Superior temporal gyrus (tissue), 1 donor: ENCODE measurements around the gene LCE7A.

Source experiments
- DNase-seq: peaks from one replicate; pipeline ENCODE4 v3.0.0-alpha.2; 2016; ENCODE audit errors: extremely low spot score

Gene LCE7A

DNA sequence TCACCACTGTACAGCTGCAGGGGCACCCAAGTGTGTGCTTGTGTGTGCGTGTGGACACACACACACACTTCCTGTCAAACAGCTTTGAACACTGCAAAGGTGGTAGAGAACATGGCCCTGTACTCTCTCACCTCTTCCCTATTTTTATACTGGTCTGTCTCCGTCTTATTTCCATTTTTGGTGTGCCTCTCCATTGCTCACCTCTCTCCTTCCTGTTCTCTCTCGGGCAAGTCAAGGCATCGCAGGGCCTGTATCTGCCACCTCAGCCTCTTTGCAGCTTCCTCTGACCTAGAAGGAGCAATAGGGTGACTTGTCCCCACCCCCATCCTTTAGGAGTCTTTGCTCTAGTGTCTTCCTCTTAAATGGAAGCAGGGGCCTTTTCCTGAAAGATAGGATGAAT, 20.5 kb downstream of the LCE7A start:
- DNase-seq, result no peak

DNA sequence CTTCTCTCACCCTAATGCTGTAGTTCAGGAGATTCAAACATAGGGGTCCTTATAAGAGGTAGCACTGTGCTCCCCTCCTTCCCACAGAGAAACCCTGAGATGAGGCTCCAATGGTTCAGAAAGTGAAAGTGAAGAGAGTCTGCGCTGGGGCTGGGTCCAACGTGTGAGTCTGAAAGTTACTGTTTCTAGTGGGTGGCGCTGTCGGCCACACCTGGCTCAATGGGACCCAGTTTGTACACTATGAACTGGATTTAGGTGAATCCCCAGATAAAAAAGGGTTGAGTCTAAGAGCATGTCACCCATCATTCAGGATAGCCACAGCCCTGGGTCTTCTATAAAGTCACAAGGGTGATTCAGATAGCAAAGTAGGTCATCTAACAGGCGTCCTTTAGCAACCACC, 21.1 kb downstream of the LCE7A start:
- no peak for DNase-seq

DNA sequence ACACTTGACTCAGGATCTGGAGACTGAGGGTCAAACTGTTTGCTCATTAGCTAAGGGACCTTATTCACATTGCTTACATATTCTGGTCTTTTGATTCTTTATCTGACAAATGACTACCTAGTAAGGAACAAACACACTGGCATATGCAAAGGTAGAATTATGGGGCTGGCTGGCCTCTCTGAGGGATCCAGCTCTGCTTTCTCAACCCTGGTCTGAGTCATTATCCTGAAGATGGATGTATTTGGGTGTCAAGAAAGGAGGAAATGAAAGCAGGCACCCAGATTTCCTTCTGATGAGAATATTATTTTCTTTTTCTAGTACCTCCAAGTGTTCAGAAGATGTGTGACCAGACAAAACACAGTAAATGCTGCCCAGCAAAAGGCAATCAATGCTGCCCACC, 24.3 kb downstream of the LCE7A start:
- DNase-seq, result no peak

DNA sequence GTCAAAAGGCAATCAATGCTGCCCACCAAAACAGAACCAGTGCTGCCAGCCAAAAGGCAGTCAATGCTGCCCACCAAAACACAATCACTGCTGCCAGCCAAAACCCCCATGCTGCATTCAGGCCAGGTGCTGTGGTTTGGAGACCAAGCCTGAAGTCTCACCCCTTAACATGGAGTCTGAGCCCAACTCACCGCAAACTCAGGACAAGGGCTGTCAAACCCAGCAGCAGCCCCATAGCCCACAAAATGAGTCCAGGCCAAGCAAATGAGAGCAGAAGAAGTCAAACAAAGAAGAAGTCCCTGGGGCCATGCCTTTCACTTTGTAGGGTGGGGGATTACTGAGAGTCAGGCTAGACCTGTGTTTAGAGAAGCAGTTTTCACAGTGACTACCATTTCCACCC, 24.7 kb downstream of the LCE7A start:
- no peak for DNase-seq

DNA sequence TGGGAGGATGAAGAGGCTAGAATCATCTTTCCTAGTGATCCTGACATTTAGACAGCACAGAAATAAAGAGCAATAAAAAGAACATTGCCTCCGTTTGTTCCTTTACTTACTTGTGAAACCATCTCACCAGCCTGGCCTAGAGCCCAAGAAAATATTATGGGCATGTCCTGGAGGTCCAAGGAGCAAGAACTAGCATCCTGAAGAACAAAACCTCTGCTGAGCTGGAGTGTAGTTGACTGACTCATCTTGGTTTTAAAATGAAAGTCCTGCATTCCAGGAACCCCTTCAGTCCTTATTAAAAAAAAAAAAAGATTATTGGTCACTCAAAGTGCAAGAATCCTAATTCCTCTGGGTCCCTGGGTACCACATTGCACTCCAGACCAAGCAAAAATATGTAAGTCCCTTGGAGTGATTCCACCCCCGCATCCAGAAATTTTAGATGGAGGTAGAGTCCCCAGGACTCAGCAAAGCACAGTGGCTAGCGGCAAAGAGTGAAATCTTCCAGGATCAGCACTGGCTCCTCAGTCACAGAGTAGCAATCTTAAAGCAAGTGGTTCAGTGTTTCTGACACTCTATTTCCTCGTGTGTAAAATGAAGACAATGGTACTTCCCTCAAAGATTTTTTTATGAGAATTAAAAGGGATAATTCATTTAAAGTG, 25.3 kb downstream of the LCE7A start:
- no peak for DNase-seq

DNA sequence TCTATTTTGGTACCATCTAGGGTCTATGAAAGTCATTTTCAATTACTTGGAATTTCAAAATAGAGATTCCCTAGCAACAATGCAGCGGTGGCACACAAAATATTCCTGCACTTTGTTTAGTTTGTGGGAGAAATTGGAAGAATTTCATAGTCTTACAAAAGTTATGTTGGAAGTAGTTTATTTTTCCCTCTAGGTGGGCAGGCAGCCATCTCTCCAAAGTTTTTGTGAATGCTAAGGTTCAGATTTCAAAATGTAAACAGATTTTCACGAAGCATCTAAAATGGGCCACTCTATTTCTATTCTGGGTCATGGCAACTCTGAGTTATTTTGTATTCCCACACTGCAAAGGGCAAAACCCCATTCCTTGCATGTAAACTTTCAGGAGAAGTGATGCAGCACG, 26.3 kb downstream of the LCE7A start:
- no peak for DNase-seq

DNA sequence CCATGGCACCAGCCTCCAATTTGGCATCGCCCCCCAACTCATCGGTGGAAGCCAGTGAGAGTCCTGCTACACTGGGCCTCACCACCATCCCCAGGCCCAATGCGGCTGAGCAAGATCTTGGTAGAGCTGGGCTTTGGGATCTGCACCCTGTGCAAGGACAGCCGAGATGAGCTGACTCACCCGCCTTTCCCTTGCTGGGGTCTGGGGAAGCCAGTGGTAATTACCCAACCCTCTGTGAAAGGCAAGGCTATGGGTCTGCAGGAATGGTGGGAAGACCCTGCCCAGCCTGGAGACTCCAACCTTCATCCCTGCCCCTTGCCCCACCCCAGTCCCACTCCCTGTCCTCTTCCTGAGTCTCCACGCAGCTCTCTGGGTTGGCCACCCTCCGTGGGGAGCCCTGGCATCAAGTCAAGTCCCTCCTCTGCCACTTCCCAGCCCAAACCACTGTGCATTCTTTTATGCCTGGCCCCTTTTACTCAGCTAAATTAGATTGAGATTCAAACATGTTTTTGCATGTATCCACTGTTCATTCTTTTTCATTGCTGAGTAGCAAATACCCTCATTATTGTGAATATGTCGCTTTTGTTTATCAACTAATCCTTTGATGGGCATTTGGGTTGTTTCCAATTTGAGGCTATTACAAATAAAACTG, 27.1 kb downstream of the LCE7A start:
- no peak for DNase-seq

DNA sequence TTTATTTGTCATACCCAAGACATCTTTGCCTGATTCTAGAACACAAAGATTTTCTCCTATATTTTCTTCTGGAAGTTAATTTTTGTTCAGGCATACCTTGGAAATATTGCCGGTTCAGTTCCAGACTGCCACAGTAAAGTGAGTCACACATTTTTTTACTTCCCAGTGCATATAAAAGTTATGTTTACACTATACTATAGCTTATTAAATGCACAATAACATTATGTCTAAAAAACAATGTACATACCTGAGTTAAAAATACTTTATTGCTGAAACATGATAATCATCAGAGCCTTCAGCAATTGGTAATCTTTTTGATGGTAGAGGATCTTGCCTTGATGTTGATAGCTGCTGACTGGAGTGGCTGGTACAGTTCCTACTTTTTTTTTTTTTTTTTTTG, 28.3 kb downstream of the LCE7A start:
- DNase-seq, result no peak

DNA sequence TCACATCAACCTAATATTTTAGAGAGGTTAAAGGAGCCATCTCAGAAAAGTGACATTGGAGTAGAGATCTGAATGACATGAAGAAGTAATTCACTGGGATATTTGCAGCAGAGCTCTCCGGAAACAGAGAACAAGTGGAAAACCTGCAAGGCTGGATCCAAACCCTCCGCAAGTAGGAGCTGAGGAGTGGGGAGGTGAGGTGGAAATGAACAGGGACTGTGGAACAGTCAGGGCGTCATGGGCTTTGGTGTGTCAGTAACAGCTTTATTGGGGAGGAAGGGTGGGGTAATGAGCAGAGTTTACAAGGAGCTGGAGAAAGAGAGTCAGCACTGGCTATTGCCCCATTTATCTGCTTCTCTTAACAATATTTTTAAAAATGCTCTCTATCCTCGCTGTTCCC, 39.2 kb downstream of the LCE7A start:
- no peak for DNase-seq

DNA sequence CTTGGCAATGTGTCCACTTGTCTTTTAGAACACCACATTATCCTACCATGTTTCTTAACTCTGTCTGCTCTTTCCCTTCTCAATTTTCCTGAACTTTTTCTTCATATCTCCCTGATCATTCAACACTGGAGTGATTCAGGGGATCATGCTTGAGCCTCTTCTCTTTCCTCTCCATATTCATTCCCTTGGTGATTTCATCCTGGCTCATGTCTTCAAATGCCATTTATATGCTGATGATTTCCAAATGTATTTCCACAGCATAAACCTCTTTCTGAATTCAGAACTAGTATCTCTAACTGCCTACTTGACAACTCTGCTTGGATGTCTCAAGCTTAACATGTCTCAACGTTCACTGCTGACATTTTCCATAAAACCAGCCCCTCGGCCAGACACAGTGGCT, 40.1 kb downstream of the LCE7A start:
- DNase-seq, result no peak

DNA sequence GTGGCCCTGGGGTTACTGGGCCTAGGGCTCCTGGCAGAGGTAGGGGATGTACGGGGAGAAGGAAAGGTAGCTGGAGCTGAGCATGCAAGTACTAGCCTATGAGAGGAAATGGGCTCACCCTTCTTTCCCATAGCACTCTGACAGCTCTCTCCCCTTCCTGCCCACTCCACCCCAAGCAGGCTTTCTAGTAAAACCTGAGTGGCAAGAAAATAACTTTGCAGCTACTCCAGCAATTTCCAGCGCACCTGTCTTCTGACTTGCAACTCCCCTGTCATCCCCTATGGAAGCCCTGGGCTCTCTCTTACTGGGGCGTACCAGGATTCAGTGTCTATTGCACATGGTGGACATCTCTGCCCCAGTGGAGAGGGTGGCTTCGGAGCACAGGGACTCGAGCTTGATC, 41.8 kb downstream of the LCE7A start:
- no peak for DNase-seq

DNA sequence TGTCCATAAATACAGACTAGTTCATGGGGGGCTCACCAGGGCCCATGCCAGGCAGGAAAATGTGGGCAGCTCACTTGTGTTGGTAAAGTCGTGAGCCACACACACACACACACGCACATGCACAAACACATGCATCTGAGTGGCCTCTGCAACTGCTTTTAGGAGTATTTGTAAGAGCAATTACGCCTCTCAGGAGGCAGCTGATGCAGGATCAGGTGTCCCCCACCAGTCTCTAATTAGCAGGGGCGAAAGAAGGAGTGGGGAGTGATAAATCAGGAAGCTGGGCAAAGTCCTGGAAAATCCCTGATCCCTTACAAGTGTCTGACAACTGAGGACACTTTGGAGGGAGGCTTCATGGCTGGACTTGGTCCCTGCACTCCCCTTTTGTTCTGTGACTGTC, 42.8 kb downstream of the LCE7A start:
- no peak for DNase-seq

DNA sequence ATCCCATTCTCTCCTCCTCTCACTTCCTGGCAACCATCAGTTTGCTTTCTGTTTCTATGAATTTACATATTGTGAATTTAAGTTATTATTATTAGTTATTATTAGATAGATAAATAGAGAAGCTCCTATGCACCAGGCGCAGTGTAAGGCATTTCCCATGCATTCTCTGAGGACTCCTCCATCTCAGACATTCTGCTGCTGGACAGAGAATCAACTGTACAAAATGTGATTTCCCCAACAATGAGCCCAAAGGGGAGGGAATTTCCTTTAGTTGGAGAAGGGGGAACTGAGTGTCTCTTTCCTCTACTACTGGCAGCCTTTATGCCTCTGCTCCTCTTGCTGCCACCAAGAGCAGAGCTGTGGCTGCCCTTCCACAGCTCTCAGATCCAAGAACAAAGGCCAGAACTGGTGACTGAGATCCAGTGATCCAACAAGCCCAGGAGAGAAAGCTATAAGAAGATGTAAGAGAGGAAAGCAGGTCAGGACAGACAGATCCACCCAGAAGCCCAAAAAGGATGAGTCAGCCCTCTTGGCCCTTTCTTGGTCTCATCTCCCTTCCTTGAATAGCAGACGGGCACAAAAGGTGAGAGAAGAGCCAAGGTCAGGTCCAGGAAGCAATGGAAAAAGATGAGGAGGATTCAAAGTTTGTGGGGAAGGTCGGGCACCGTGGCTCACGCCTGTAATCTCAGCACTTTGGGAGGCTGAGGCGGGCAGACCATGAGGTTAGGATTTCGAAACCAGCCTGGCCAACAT, 45.1 kb downstream of the LCE7A start:
- DNase-seq, result no peak

DNA sequence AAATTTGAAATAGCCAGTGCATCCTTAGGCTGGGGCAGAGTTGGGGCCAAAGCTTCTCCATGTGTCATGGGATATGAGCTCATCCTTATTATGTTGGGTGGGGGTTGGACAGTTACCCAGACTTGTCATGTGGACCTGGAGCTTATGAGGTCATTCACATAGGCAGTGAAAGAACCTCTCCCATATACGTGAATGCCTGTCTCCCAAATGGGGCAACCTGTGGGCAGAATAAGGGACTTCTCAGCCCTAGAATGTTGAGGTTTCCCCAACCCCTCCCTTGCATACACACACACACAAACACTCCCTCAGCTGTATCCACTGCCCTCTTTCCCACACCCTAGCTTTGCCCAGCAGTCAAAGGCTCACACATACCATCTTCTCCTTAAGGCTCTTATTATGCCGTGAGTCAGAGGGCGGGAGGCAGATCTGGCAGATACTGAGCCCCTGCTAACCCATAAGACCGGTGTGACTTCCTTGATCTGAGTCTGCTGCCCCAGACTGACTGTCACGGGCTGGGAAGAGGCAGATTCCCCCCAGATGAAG, 46.3 kb downstream of the LCE7A start:
- DNase-seq, result no peak

DNA sequence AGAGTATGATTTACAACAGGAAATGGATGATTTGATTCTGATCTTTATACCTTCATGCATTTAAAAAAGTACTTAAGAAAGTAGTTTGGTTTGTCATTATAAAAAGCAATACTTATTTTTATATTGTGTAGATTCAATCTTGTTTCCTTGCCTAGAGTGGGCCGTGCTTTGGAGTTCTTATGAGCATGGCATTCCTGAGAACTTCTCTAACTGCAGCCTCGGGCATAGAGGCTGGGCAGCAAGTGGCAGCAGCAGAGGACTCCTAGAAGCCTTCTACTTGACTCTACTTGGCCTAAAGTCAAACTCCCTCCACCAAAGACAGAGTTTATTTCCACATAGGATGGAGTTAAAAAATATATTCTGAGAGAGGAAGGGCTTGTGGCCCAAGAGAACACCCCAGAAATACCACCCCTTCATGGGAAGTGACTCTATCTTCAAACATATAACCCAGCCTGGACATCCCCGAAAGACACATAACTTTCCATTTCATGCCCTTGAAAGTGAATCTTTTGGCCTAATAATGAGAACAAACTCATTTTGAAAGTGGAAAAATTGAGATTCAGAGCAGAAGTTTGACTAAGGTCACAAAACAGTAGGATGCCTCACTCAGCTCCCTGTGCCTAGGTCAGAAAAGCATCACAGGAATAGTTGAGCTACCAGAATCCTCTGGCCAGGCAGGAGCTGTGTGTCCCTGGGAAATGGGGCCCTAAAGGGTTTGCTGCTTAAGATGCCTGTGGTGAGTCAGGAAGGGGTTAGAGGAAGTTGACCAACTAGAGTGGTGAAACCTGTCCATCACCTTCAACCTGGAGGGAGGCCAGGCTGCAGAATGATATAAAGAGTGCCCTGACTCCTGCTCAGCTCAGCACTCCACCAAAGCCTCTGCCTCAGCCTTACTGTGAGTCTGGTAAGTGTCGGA, 48.1 kb downstream of the LCE7A start, which contains the start of gene IVL:
Gene IVL (plus strand): TSS at position 861 of the 916 bp plus-strand sequence. CDS start 1,252 bp downstream, outside the sequence.
- no peak for DNase-seq

DNA sequence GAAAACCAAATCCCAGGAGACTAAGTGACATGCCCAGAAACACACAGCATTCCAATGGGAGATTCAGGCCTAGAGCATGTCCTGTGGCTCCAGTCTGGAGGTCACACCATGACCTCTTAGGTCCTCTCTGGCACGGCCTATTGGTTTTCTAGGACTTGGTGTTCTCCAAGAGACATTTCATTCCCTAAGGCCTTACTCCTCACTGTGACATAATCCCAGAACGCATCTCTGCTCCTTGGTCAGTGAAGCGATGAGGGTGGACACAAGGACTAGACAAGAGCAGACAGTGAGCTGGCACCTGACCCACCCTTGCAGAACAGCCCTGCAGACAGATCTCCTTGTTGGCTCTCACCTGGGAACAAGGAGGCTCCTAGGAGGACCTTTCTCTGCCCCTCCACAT, 49.4 kb downstream of the LCE7A start:
- no peak for DNase-seq
